Subcutaneous preadipocyte (primary cell): Measurements from ENCODE around the gene ROPN1B. TPM values are rescaled to one million over a fixed set of nuclear protein-coding genes. Genes with fewer than 3 reads are reported as not detected.

Source experiments
- small RNA-seq: library from RNA; depleted of rRNA; stranded (forward); fragments of <200 nt; gene quantifications from one replicate; pipeline ENCODE3, GENCODE V24; 2012
- total RNA-seq: library from RNA; depleted of rRNA; stranded (reverse); fragments of >200 nt; gene quantifications from 2 replicates; pipeline ENCODE4 v1.2.3, GENCODE V29; 2012

Gene ROPN1B
- not detected in 2 replicates for total RNA-seq

GRCh38 chr3:125968701-125969592 is at the start of gene ROPN1B:
Gene ROPN1B, plus strand, starts transcription at chr3:125969178. Its CDS starts 2,877 bp downstream, at chr3:125972055.

Small RNA genes within 50 kb of the gene (small RNA-seq; reads per million reads assigned to genes)
- gene AC092903.1: not detected

Other genes with a start within 250 kb of the ROPN1B start
- 26.1 and 36.2 TPM in 2 replicates for gene SLC41A3, start 114.9 kb downstream of the ROPN1B start, total RNA-seq
- gene ALDH1L1, start 211.4 kb downstream of the ROPN1B start, total RNA-seq: under 0.01 TPM in 1 of 2 replicates, not detected in the other